HEK293T (cell line): ENCODE results near the gene LST1.

Source experiments
- CTCF ChIA-PET: fragments of 350-600 bp; formaldehyde crosslinking; extraction: SDS; loops from one replicate; lab custom pipeline; 2021; ENCODE audit warnings: antibody characterized with exemption, inconsistent platforms; lab: Yijun Ruan, JAX
- POLR2A ChIA-PET: fragments of 350-600 bp; formaldehyde crosslinking; extraction: SDS; loops from one replicate; lab custom pipeline; 2020; ENCODE audit warnings: antibody characterized with exemption, inconsistent platforms; lab: Yijun Ruan, JAX
- DNase-seq: peaks from one replicate; pipeline ENCODE4 v3.0.0; 2012; ENCODE audit warnings: mixed read lengths; ENCODE audit errors: extremely low spot score
- ARNT ChIP-seq: fragments of 450-650 bp; IDR thresholded peaks from 2 replicates; pipeline ENCODE4 v1.6.1; 2017; ENCODE audit warnings: mild to moderate bottlenecking
- BHLHE40 ChIP-seq: fragments of 450-650 bp; IDR thresholded peaks from 2 replicates; pipeline ENCODE4 v1.6.1; 2016; ENCODE audit warnings: mild to moderate bottlenecking, moderate library complexity, borderline replicate concordance
- CTBP1 ChIP-seq: fragments of 450-650 bp; IDR thresholded peaks from 2 replicates; pipeline ENCODE4 v1.6.1; 2016; ENCODE audit warnings: borderline replicate concordance
- ELF4 ChIP-seq: fragments of 450-650 bp; IDR thresholded peaks from 2 replicates; pipeline ENCODE4 v1.6.1; 2017; ENCODE audit warnings: antibody characterized with exemption
- FOXA1 ChIP-seq: fragments of 450-650 bp; IDR thresholded peaks from 2 replicates; pipeline ENCODE4 v1.6.1; 2016; ENCODE audit warnings: mild to moderate bottlenecking
- FOXK2 ChIP-seq: fragments of 450-650 bp; IDR thresholded peaks from 2 replicates; pipeline ENCODE4 v1.6.1; 2016; ENCODE audit warnings: mild to moderate bottlenecking
- FOXM1 ChIP-seq: fragments of 450-650 bp; IDR thresholded peaks from 2 replicates; pipeline ENCODE4 v1.6.1; 2017; ENCODE audit warnings: mild to moderate bottlenecking, borderline replicate concordance
- HDGF ChIP-seq: fragments of 450-650 bp; IDR thresholded peaks from 2 replicates; pipeline ENCODE4 v1.6.1; 2017; ENCODE audit warnings: antibody characterized with exemption, borderline replicate concordance
- L3MBTL2 ChIP-seq: fragments of 450-650 bp; conservative IDR thresholded peaks from 2 replicates; pipeline ENCODE4 v1.6.1; 2016; ENCODE audit warnings: mild to moderate bottlenecking
- LEF1 ChIP-seq: fragments of 450-650 bp; IDR thresholded peaks from 2 replicates; pipeline ENCODE4 v1.6.1; 2017; ENCODE audit warnings: mild to moderate bottlenecking, borderline replicate concordance
- NFRKB ChIP-seq: fragments of 450-650 bp; IDR thresholded peaks from 2 replicates; pipeline ENCODE4 v1.6.1; 2016; ENCODE audit warnings: mild to moderate bottlenecking, moderate library complexity
- PKNOX1 ChIP-seq: fragments of 450-650 bp; IDR thresholded peaks from 2 replicates; pipeline ENCODE4 v1.6.1; 2016
- SP1 ChIP-seq: fragments of 450-650 bp; IDR thresholded peaks from 2 replicates; pipeline ENCODE4 v1.6.1; 2017
- SUZ12 ChIP-seq: fragments of 450-650 bp; IDR thresholded peaks from 2 replicates; pipeline ENCODE4 v1.6.1; 2016; ENCODE audit warnings: mild to moderate bottlenecking
- TARDBP ChIP-seq: fragments of 450-650 bp; IDR thresholded peaks from 2 replicates; pipeline ENCODE4 v1.6.1; 2016
- ZNF384 ChIP-seq: fragments of 450-650 bp; IDR thresholded peaks from 2 replicates; pipeline ENCODE4 v1.6.1; 2016

Gene LST1

GRCh38 chr6:31574106-31575061, 11.7 kb upstream of the LST1 start:
- ChIA-PET CTCF (interaction anchor here (0.8 to 13.5 kb wide), 4 partner anchors 9 to 23 kb away, joined by 3 to 149 read pairs (median 6); partner anchors contain the start of genes LST1 and NCR3), POLR2A (interaction anchor here (0.8 to 3.2 kb wide), 4 partner anchors 9 to 33 kb away, joined by 3 to 13 read pairs (median 3); partner anchors contain the start of gene DDX39B)
- DNase-seq, result no peak
- TF ChIP-seq CTBP1, result no peak

GRCh38 chr6:31575335-31575901, 10.7 kb upstream of the LST1 start, which contains the start of gene TNF:
TSS of gene TNF (plus strand) at chr6:31575565. CDS start at chr6:31575742, 177 bp downstream.
- ChIA-PET CTCF (interaction anchor here (1.6 to 13.5 kb wide), 2 partner anchors 12 to 21 kb away, joined by 8 to 149 read pairs; partner anchors contain the start of genes LST1 and NCR3), POLR2A (interaction anchor here (3.2 kb wide), 1 partner anchor 34 kb away, joined by 13 read pairs; the partner anchor contains the start of gene DDX39B)
- TF ChIP-seq PKNOX1 (no peak), SP1 (no peak), ELF4 (no peak), FOXK2 (no peak), BHLHE40 (no peak)
- DNase-seq, result no peak

- CTCF ChIA-PET, result interaction anchor here (0.6 to 13.5 kb wide), 4 partner anchors 11 to 1165 kb away, joined by 3 to 149 read pairs (median 7); partner anchors contain the start of genes LST1 and NCR3
- POLR2A ChIA-PET, result interaction anchor here (0.6 to 3.2 kb wide), 4 partner anchors 9 to 34 kb away, joined by 3 to 13 read pairs (median 3); partner anchors contain the start of genes DDX39B and NFKBIL1
- no peak for TF ChIP-seq PKNOX1
- no peak; the same call in 1 of the 2 replicates for TF ChIP-seq L3MBTL2
- no peak for TF ChIP-seq FOXM1
- no peak for TF ChIP-seq TARDBP
- no peak for TF ChIP-seq SUZ12
- no peak for TF ChIP-seq HDGF
- DNase-seq, result no peak
Measured at GRCh38 chr6:31575952-31576685, 10.0 kb upstream of the LST1 start.

- no peak for DNase-seq
- POLR2A ChIA-PET, result interaction anchor here (0.6 to 1.0 kb wide), 2 partner anchors 8 to 30 kb away, joined by 3 read pairs; partner anchors contain the start of gene NFKBIL1
Measured at GRCh38 chr6:31576897-31577578, 9.0 kb upstream of the LST1 start.

GRCh38 chr6:31577579-31577966, 8.5 kb upstream of the LST1 start:
- ChIA-PET CTCF (interaction anchor here (1.3 to 13.5 kb wide), 2 partner anchors 9 to 19 kb away, joined by 4 to 149 read pairs; partner anchors contain the start of genes LST1 and NCR3), POLR2A (interaction anchor here (0.8 to 1.3 kb wide), 3 partner anchors 11 to 30 kb away, joined by 3 read pairs; partner anchors contain the start of gene NFKBIL1)
- DNase-seq, result no peak
- TF ChIP-seq ELF4 (no peak), FOXK2 (no peak), HDGF (no peak), FOXA1 (no peak), ZNF384 (no peak), SUZ12 (no peak), BHLHE40 (no peak), PKNOX1 (no peak), LEF1 (no peak), CTBP1 (no peak), TARDBP (no peak)

More at GRCh38 chr6:31576897-31577578, 9.0 kb upstream of the LST1 start:
- CTCF ChIA-PET, result interaction anchor here (0.5 to 13.5 kb wide), 5 partner anchors 9 to 1166 kb away, joined by 3 to 149 read pairs (median 4); partner anchors contain the start of genes LST1 and NCR3
- no peak for TF ChIP-seq ZNF384
- no peak for TF ChIP-seq SUZ12
- no peak for TF ChIP-seq ELF4
- TF ChIP-seq FOXK2, result no peak
- TF ChIP-seq ARNT, result no peak
- TF ChIP-seq BHLHE40, result no peak
- TF ChIP-seq FOXM1, result no peak
- no peak for TF ChIP-seq CTBP1
- TF ChIP-seq L3MBTL2, result no peak
- no peak for TF ChIP-seq SP1
- no peak for TF ChIP-seq LEF1
- no peak for TF ChIP-seq PKNOX1
- no peak for TF ChIP-seq NFRKB
- TF ChIP-seq HDGF, result no peak
- TF ChIP-seq TARDBP, result no peak
- no peak for TF ChIP-seq FOXA1
